Measurements from ENCODE around the gene CALHM1.
"Not testable (repeated sequence)": the region's sequence is repeated elsewhere in the genome, so short reads cannot be mapped to it uniquely, and the experiment has no call there.

The CALHM1 gene, protein sequence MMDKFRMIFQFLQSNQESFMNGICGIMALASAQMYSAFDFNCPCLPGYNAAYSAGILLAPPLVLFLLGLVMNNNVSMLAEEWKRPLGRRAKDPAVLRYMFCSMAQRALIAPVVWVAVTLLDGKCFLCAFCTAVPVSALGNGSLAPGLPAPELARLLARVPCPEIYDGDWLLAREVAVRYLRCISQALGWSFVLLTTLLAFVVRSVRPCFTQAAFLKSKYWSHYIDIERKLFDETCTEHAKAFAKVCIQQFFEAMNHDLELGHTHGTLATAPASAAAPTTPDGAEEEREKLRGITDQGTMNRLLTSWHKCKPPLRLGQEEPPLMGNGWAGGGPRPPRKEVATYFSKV

DNA sequence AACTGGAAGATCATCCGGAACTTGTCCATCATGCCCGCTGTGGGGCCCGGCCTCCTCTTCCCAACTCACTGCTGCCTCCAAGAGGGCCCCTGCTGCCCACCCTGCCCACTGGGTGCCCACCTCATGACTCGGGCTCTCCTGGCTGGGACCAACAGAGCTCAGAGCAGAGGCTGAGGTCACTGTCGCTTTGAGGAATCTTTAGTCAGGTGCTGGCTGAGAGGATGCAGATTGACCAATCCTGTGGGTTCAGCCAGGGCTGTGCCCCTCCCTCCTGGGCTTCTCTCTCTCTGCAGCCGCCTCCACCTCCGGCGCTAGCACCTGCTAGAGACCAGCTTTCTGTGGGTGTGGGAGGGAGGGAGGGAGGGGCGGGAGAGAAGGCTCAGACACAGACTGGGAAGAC is at the start of gene CALHM1:
Gene CALHM1, minus strand, starts transcription at position 181 of the 400 bp plus-strand sequence. Its CDS starts 149 bp downstream, at position 32.
- no peak for DNase-seq

GRCh38 chr10:103507235-103508191 is 48.8 kb upstream of the CALHM1 start:
- no peak for DNase-seq

GRCh38 chr10:103506061-103506460 is 47.4 kb upstream of the CALHM1 start:
- no peak for DNase-seq

DNA sequence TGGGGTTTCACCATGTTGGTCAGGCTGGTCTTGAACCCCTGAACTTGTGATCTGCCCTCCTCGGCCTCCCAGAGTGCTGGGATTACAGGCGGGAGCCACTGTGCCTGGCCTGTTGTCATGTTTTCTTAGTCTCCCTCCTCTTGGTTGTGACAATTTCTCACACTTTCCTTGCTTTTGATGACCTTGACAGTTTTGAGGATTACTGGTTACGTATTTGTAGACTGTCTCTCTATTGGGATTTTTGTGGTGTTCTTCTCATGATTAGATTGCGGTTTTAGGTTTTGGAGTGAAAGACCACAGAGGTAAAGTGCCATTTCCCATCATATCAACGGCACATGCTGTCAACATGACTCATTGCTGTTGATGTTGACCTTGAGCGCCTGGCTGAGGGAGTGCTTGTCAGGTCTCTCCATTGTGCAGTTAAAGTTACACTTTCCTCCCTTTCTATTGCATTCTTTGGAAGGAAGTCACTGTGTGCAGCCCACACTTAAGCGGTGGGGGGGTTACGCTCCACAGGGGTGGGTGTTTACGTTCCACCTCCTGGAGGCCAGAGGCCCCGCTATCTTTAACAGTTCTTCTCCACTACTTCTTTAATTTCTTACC is 45.6 kb upstream of the CALHM1 start:
- DNase-seq, result peak; percentile 91

DNA sequence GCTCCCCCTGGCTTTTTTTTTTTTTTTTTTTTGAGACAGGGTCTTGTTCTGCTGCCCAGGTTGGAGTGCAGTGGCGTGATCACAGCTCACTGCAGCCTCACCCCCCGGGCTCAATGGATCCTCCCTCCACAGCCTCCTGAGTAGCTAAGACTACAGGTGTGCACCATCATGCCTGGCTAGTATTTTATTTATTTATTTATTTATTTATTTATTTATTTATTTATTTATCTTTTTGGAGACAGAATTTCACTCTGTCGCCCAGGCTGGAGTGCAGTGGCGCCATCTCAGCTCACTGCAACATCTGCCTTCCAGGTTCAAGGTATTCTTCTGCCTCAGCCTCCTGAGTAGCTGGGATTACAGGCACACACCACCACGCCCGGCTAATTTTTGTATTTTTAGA is 45.1 kb upstream of the CALHM1 start:
- DNase-seq, result not testable (repeated sequence)

GRCh38 chr10:103502849-103503660 is 44.4 kb upstream of the CALHM1 start:
- no peak for DNase-seq

GRCh38 chr10:103501186-103501585 is 42.5 kb upstream of the CALHM1 start:
- no peak for DNase-seq

- no peak for DNase-seq
Observed at GRCh38 chr10:103500481-103500880, 41.8 kb upstream of the CALHM1 start.

DNA sequence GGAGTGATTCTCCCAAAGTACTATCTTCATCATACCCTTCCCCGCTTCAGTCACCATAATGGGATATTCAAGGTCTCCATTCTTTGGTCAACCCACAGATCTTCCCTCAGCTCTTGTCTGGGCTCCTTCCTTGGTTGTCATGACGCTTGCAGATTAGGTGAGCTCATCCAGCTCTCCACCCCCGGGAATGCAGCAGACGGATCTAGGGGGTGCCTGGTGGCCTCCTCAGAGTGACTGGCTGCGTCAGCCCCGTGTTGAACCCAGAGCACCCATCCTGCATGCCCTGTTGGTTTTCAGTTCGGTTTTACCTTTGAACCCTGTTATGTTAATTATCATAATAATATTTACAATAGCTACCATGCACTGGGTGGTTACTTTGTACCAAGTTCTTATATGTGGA is 41.2 kb upstream of the CALHM1 start:
- no peak for DNase-seq

DNA sequence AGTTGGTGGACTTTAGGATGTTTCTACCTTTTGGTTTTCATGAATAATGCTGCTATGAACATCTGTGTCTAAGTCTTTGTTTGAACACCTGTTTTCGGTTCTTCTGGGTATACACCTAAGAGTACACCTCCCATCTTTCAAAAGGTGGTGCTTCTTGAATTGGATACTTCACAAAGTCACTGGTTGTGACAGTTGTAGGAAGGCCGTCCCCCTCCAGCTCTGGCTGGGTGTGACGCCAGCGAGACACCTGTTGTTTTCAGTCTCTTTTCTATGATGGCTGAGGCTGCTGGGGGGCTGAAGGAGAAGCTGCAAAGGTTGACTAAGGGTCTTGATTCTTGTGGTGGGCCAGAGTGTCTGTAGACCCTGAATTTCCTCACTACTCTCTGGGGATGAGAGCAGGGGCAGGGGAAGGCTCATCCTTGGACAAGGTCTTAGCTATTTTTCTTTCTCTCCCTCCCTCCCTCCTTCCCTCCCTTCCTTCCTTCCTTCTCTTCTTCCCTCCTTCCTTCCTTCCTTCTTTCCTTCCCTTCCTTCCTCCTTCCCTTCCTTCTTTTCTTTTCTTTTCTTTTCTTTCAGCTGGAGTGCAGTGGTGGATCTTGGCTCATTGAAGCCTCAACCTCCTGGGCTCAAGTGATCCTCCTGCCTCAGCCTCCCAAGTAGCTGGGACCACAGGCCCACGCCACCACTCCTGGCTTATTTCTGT is 40.4 kb upstream of the CALHM1 start:
- no peak for DNase-seq

GRCh38 chr10:103497161-103497915 is 38.6 kb upstream of the CALHM1 start:
- no peak for DNase-seq

GRCh38 chr10:103495321-103495720 is 36.6 kb upstream of the CALHM1 start:
- DNase-seq, result no peak

GRCh38 chr10:103493916-103494877 is 35.5 kb upstream of the CALHM1 start:
- DNase-seq, result no peak

- no peak for DNase-seq
Observed at GRCh38 chr10:103493362-103493915, 34.7 kb upstream of the CALHM1 start, which contains the start of gene NEURL1. Gene NEURL1 (plus strand): TSS chr10:103493705. CDS start chr10:103494388, 683 bp downstream.

DNA sequence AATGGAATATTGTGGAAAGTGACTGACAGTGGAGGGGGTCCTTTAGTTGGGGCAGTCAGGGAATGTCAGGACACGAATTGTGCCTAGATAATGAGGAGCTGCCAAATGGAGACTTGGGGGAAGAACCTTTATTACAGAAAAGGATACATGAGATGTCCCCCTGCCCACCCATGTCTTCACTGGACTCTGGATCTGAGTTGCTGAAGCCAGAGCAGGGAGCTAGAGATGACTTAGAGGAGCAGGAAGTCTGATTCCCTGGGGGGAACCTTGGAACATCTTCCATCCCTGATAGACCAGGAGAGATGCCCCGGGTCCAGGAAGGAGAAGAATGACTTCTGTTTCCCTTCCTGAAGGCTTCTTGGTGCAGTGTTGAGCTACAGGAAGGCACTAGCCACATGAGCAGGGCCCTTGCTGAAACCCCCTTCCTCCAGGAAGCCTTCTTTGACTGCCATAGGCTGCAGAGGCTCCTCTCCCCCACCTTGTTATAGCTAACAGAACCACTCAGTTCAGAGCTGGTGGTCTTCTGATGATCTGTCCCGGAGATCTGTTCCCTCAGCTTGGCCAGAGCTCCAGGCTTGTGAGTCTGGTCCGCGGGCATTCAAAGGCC is 34.1 kb upstream of the CALHM1 start:
- no peak for DNase-seq

- DNase-seq, result peak; percentile 95
Observed at GRCh38 chr10:103491729-103492364, 33.1 kb upstream of the CALHM1 start.

GRCh38 chr10:103490986-103491314 is 32.2 kb upstream of the CALHM1 start:
- no peak for DNase-seq

DNA sequence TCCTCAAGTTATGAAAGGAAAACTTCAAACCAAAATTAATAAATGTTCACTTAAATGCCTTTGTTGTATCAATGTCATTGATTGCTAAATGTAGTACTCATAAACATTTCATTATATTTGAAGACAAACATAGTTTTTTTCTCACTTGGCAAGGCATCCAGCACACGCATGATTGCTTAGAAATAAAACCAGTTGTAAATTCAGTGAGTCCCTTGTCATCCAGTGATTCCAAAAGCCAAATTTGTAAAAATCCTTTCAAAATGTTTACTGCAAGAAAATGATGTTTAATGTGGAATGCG is 28.7 kb upstream of the CALHM1 start:
- no peak for DNase-seq
